Activated CD8-positive, alpha-beta memory T cell treated with anti-CD3 and anti-CD28 coated beads, Interleukin-2, amount 10 ng/mL, durations not matched to agents 7 days and 5 days (primary cell): ENCODE measurements around the gene DENND6A. TPM values are rescaled to one million over a fixed set of nuclear protein-coding genes. Genes with fewer than 3 reads are reported as not detected.
"Not testable (repeated sequence)": the region's sequence is repeated elsewhere in the genome, so short reads cannot be mapped to it uniquely, and the experiment has no call there.

Experiments
- ATAC-seq: fragments of 150-1000 bp; cut with Tn5 transposase; one replicate; pipeline ENCODE4 v1.10.0; 2021; ENCODE audit warnings: moderate library complexity
- CTCF ChIA-PET: fragments of 350-600 bp; sonication (Branson Sonifier 250); formaldehyde crosslinking; loops from one replicate; lab custom pipeline; 2021; ENCODE audit warnings: antibody characterized with exemption; lab: Charles Lee
- DNase-seq: peaks from one replicate; pipeline ENCODE4 v3.0.0-alpha.2; 2020
- H3K27ac Mint-ChIP-seq: one replicate; pipeline ENCODE4 v1.8.0; 2021; ENCODE audit warnings: mild to moderate bottlenecking, mixed read lengths
- H3K27me3 Mint-ChIP-seq: one replicate; pipeline ENCODE4 v1.8.0; 2021; ENCODE audit warnings: mixed read lengths
- H3K36me3 Mint-ChIP-seq: one replicate; pipeline ENCODE4 v1.8.0; 2021; ENCODE audit warnings: mild to moderate bottlenecking, mixed read lengths
- H3K4me1 Mint-ChIP-seq: one replicate; pipeline ENCODE4 v1.8.0; 2021; ENCODE audit warnings: mixed read lengths
- H3K4me3 Mint-ChIP-seq: one replicate; pipeline ENCODE4 v1.8.0; 2021; ENCODE audit warnings: mild to moderate bottlenecking, moderate library complexity, mixed read lengths
- H3K9me3 Mint-ChIP-seq: one replicate; pipeline ENCODE4 v1.8.0; 2022; ENCODE audit warnings: low read depth, mixed read lengths
- total RNA-seq, 2 experiments: library from RNA; stranded (reverse); gene quantifications; one replicate each; pipeline ENCODE4 v1.2.3, GENCODE V29; 2021

Gene DENND6A
- total RNA-seq, 2 experiments from 2014 or later, result 15.7 to 22.3 TPM

DNA sequence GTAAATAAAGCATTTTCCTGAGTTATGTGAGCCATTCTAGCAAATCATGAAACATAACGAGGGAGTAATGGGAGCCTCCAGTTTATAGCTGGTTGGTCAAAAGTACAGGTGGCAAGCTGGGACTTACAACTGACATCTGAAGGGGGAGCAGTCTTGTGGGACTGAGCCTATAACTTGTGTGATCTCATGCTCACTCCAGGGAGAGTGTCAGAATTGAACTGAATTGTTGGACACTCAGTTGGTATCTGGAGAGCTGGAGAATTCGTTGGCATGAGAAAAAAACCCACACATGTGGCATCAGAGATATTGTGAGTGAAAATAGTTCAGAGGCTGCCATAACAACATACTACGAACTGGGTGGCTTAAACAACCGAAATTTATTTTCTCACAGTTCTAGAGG lies 22.8 kb upstream of the DENND6A start:
- Mint-ChIP-seq H3K4me3 (no peak overlapping the region), H3K36me3 (no peaks in the 10 kb centered on the region), H3K27me3 (no peaks in the 10 kb centered on the region), H3K27ac (no peak overlapping the region), H3K4me1 (no peaks in the 10 kb centered on the region), H3K9me3 (no peaks in the 10 kb centered on the region)
- CTCF ChIA-PET, result no interaction called here
- DNase-seq (no peak), ATAC-seq (no peak)

DNA sequence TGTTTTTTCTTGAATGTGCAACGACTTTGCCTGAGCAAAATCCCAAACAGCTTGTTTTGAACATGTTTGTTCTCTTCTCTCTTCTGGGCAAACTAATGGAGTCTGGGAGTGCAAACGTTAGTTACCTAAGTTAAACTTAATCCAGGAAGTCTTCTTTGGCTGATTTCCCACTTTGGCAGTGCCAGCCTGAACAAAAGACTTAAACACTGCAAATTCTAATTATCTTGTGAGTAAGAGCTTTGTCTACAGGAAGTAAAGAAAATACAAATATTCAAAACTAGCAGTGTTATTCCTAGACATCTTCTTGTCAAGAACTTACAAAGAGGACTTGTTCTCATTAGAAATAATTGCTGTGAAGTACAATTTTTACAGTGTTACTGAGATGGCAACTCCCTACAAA lies 16.7 kb upstream of the DENND6A start:
- Mint-ChIP-seq H3K4me1 (no peaks in the 10 kb centered on the region), H3K9me3 (no peaks in the 10 kb centered on the region), H3K4me3 (no peak overlapping the region), H3K27ac (no peak overlapping the region), H3K27me3 (peaks cover 10% of the 10 kb centered on the region), H3K36me3 (no peaks in the 10 kb centered on the region)
- no peak for ATAC-seq
- CTCF ChIA-PET, result no interaction called here
- no peak for DNase-seq

GRCh38 chr3:57709031-57709430 lies 16.2 kb upstream of the DENND6A start:
- CTCF ChIA-PET, result no interaction called here
- Mint-ChIP-seq H3K4me3 (no peak overlapping the region), H3K9me3 (no peaks in the 10 kb centered on the region), H3K36me3 (no peaks in the 10 kb centered on the region), H3K27me3 (peaks cover 10% of the 10 kb centered on the region), H3K27ac (no peak overlapping the region), H3K4me1 (no peaks in the 10 kb centered on the region)
- DNase-seq (no peak), ATAC-seq (no peak)

DNA sequence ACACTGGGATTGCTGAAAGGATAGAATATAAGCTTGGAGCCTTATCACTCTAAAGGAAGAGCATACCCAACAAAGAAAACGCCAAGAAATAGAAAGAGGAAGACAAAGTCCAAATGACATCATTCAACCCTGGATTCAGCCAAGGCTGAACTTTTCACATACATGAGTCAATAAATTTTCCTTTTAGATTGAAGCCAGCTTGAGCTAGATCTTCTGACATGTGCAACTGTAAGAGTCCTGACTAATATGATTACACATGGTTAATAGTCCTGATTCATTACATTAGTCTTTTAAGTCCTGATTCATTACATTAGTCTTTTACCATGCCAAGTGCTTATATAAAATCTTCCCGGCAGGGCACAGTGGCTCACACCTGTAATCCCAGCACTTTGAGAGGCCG lies 13.6 kb upstream of the DENND6A start:
- H3K4me1 Mint-ChIP-seq, result no peaks in the 10 kb centered on the region
- DNase-seq (no peak), ATAC-seq (no peak)
- no peaks in the 10 kb centered on the region for H3K36me3 Mint-ChIP-seq
- peaks cover 10% of the 10 kb centered on the region for H3K27me3 Mint-ChIP-seq
- H3K27ac Mint-ChIP-seq, result no peak overlapping the region
- H3K9me3 Mint-ChIP-seq, result no peaks in the 10 kb centered on the region
- CTCF ChIA-PET, result no interaction called here
- H3K4me3 Mint-ChIP-seq, result no peak overlapping the region

DNA sequence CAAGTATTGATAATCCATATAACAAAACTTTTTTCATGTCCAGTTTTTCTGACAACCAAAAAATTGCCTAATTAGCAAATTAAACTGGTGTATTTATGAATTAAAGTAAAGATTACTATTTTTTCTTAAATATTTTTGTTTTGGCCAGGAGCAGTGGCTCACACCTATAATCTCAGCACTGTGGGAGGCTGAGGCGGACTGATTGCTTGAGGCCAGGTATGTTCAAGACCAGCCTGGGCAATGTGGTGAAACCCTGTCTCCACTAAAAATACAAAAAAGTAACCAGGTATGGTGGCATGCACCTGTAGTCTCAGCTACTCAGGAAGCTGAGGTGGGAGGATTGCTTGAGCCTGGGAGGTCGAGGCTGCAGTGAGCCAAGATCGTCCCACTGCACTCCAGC lies 12.5 kb upstream of the DENND6A start:
- ATAC-seq, H3K36me3 Mint-ChIP-seq, H3K27ac Mint-ChIP-seq, H3K9me3 Mint-ChIP-seq, DNase-seq, H3K4me3 Mint-ChIP-seq, H3K4me1 Mint-ChIP-seq, CTCF ChIA-PET: not testable (repeated sequence)
- H3K27me3 Mint-ChIP-seq, result peaks cover 10% of the 10 kb centered on the region

DNA sequence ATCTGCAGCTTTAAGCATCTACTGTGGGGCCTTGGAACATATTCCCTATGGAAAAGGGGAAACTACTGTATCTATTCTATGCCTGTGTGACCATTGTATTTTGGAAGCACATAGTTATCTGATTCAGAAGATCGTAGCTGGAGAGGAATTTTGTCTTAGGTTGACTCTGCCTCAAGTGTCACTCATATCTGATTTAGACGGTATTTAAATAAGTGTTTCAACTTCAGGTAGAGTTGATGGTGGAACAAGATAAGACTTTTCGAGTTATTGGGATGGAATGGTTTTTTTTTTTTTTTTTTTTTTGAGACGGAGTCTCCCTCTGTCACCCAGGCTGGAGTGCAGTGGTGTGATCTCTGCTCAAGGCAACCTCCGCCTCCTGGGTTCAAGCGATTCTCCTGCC lies 8.9 kb upstream of the DENND6A start:
- DNase-seq, result no peak
- H3K27ac Mint-ChIP-seq, result no peak overlapping the region
- no peaks in the 10 kb centered on the region for H3K27me3 Mint-ChIP-seq
- H3K4me1 Mint-ChIP-seq, result no peaks in the 10 kb centered on the region
- H3K4me3 Mint-ChIP-seq, result no peak overlapping the region
- CTCF ChIA-PET, result interaction anchor here (0.7 kb wide), 1 partner anchor 713 kb away, joined by 3 read pairs; no protein-coding TSS in a partner anchor
- no peaks in the 10 kb centered on the region for H3K36me3 Mint-ChIP-seq
- no peaks in the 10 kb centered on the region for H3K9me3 Mint-ChIP-seq
- no peak for ATAC-seq

DNA sequence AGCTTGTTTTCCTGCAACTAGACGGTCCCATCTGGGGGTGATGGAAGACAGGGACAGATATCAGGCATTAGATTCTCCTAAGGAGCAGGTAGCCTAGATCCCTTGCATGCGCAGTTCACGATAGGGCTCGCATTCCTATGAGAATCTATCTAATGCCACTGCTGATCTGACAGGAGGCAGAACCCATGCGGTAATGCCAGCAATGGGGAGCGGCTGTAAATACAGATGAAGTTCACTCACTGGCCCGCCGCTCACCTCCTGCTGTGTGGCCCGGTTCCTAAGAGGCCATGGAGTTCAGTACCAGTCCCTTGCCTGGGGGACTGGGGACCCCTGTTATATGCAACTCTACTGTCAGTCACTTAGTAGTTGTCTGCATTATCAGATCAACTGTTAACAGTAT lies 7.9 kb upstream of the DENND6A start:
- no peaks in the 10 kb centered on the region for H3K36me3 Mint-ChIP-seq
- CTCF ChIA-PET, result no interaction called here
- no peak overlapping the region for H3K27ac Mint-ChIP-seq
- H3K9me3 Mint-ChIP-seq, result no peaks in the 10 kb centered on the region
- no peaks in the 10 kb centered on the region for H3K4me1 Mint-ChIP-seq
- H3K4me3 Mint-ChIP-seq, result no peak overlapping the region
- ATAC-seq (no peak), DNase-seq (no peak)
- no peaks in the 10 kb centered on the region for H3K27me3 Mint-ChIP-seq

- ATAC-seq (no peak), DNase-seq (no peak)
- H3K4me3 Mint-ChIP-seq, result no peak overlapping the region
- no peaks in the 10 kb centered on the region for H3K9me3 Mint-ChIP-seq
- H3K4me1 Mint-ChIP-seq, result no peaks in the 10 kb centered on the region
- H3K27ac Mint-ChIP-seq, result no peak overlapping the region
- no peaks in the 10 kb centered on the region for H3K27me3 Mint-ChIP-seq
- no peaks in the 10 kb centered on the region for H3K36me3 Mint-ChIP-seq
- CTCF ChIA-PET, result no interaction called here
These were observed 6.7 kb upstream of the DENND6A start for GRCh38 chr3:57699591-57699990.

DNA sequence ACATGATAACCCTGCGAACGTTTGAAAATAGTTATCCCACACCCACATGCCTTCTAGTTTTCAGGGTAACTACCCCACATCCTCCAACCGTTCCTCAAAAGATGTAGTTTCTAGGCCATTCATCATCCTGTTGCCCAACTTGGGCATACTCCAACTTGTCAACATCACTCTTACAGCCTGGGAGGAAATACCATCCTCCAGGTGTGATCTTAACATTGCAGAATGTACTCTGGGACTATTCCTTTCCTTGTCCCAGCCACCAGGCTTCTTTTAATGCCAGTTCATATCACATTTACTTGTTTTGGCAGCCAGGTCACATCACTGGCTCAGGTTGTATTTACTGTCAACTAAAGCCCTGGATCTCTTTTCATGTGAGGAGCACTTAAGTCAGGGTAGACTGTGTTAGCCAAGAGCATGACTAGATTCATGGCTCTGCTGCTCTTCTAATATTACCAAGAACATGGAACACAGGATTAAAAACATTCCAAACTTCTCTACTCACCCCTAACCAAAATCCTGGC lies 4.0 kb upstream of the DENND6A start:
- CTCF ChIA-PET, result no interaction called here
- no peak for ATAC-seq
- H3K4me3 Mint-ChIP-seq, result no peak overlapping the region
- peaks cover 4% of the 10 kb centered on the region for H3K36me3 Mint-ChIP-seq
- DNase-seq, result no peak
- no peak overlapping the region for H3K27ac Mint-ChIP-seq
- H3K27me3 Mint-ChIP-seq, result no peaks in the 10 kb centered on the region
- H3K4me1 Mint-ChIP-seq, result peaks cover 3% of the 10 kb centered on the region
- H3K9me3 Mint-ChIP-seq, result no peaks in the 10 kb centered on the region

DNA sequence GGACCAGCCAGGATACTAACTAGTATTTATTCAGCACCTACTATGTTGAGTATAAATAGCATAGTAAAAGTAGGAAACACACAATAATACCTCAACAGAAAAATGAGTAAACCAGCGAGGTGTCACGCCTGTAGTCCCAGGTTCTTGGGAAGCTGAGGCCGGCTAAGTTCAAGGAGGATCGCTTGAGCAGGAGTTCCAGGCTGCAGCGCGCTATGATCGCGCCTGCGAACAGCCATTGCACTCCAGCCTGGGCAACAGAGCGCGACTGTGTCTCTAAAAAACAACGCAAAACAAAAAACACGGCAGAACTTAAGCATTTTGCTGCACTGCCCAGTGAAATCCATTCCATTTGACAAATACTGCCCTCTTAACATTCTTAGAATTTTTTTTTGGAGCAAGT lies 1.3 kb upstream of the DENND6A start:
- no peak for DNase-seq
- H3K36me3 Mint-ChIP-seq, result peaks cover 5% of the 10 kb centered on the region

DNA sequence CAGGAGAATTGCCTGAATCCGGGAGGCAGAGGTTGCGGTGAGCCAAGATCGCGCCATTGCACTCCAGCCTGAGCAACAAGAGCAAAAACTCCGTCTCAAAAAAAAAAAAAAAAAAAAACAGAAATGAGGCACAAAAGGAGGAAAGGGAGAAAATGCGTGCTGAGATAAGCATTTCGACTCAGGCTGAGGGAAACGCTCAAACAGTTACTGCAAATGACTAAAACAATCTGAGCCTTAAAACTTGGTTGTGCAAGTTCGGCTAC lies 813 bp downstream of the DENND6A start:
- H3K9me3 Mint-ChIP-seq, H3K27me3 Mint-ChIP-seq, H3K36me3 Mint-ChIP-seq, DNase-seq, ATAC-seq: not testable (repeated sequence)
- Mint-ChIP-seq H3K4me1 (peaks cover 36% of the 10 kb centered on the region), H3K27ac (peak overlapping the region; percentile 93), H3K4me3 (peak overlapping the region; percentile 86)
- CTCF ChIA-PET, result interaction anchor here (1.0 to 2.3 kb wide), 3 partner anchors 64 to 94 kb away, joined by 3 to 8 read pairs (median 4); partner anchors contain the start of genes ARF4 and SLMAP

More for the DNA sequence above, 1.3 kb upstream of the DENND6A start:
- peak overlapping the region; percentile 44 for H3K4me3 Mint-ChIP-seq
- H3K4me1 Mint-ChIP-seq, result peaks cover 25% of the 10 kb centered on the region
- no peak for ATAC-seq
- no peaks in the 10 kb centered on the region for H3K9me3 Mint-ChIP-seq
- H3K27ac Mint-ChIP-seq, result peak overlapping the region; percentile 46
- CTCF ChIA-PET, result no interaction called here
- H3K27me3 Mint-ChIP-seq, result no peaks in the 10 kb centered on the region

DNA sequence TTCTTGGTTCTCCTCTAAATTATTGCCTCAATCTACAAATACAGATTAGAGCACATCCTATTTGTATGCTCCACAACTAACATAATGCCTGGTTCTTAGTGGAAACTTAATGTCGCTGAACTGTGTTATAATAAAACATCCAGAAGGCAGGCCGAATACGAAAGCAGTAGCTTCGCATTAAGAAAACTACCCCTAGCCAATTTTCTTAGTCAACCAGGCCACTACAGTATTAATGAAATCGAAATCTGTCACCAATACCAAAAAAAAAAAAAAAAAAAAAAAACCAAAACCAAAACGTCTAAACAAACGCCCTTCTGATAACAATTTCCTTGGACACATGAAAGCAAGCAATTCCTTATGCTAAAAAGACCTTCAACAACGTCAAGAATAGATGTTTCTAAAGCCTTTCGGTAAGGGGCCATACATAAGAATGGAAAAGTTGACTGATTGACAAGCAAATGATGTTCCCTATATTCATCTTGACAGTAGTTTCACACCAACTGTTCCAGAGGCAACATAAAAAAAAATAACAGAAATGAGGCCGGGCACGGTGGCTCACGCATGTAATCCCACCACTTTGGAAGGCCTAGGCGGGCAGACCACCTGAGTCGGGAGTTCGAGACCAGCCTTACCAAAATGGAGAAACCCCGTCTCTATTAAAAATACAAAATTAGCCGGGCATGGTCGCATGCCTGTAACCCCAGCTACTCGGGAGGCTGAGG lies 1.3 kb downstream of the DENND6A start:
- Mint-ChIP-seq H3K4me3 (peak overlapping the region; percentile 86), H3K27me3 (no peaks in the 10 kb centered on the region), H3K36me3 (peaks cover 9% of the 10 kb centered on the region), H3K9me3 (no peaks in the 10 kb centered on the region), H3K27ac (peak overlapping the region; percentile 93), H3K4me1 (peaks cover 40% of the 10 kb centered on the region)
- CTCF ChIA-PET, result interaction anchor here (2.3 to 2.4 kb wide), 2 partner anchors 20 to 64 kb away, joined by 8 to 9 read pairs; partner anchors contain the start of gene SLMAP
- DNase-seq (no peak), ATAC-seq (no peak)

GRCh38 chr3:57689367-57690053 lies 3.4 kb downstream of the DENND6A start:
- H3K27ac Mint-ChIP-seq, result peak overlapping the region; percentile 43
- no peaks in the 10 kb centered on the region for H3K9me3 Mint-ChIP-seq
- no peak overlapping the region for H3K4me3 Mint-ChIP-seq
- ATAC-seq (no peak), DNase-seq (no peak)
- CTCF ChIA-PET, result interaction anchor here (0.8 to 2.4 kb wide), 6 partner anchors 9 to 292 kb away, joined by 3 to 9 read pairs (median 5); partner anchors contain the start of gene SLMAP
- H3K36me3 Mint-ChIP-seq, result peaks cover 10% of the 10 kb centered on the region
- no peaks in the 10 kb centered on the region for H3K27me3 Mint-ChIP-seq
- peaks cover 43% of the 10 kb centered on the region for H3K4me1 Mint-ChIP-seq

- Mint-ChIP-seq H3K9me3 (no peaks in the 10 kb centered on the region), H3K4me1 (peaks cover 41% of the 10 kb centered on the region), H3K4me3 (no peak overlapping the region), H3K27ac (no peak overlapping the region), H3K27me3 (no peaks in the 10 kb centered on the region), H3K36me3 (peaks cover 10% of the 10 kb centered on the region)
- no peak for DNase-seq
- CTCF ChIA-PET, result no interaction called here
- no peak for ATAC-seq
These were observed 4.6 kb downstream of the DENND6A start for GRCh38 chr3:57688291-57688690.
